GM21723 (cell line): Measurements from ENCODE around the gene NSUN7.
A peak's percentile ranks its signal among the peaks of the same experiment; 100 is the strongest.

Source experiments
- ATAC-seq: cut with Tn5 transposase; IDR thresholded peaks from one replicate; pipeline ENCODE4 v1.9.1; 2021; ENCODE audit warnings: mild to moderate bottlenecking, moderate library complexity; ENCODE audit not compliant: unreplicated experiment

The NSUN7 gene

DNA sequence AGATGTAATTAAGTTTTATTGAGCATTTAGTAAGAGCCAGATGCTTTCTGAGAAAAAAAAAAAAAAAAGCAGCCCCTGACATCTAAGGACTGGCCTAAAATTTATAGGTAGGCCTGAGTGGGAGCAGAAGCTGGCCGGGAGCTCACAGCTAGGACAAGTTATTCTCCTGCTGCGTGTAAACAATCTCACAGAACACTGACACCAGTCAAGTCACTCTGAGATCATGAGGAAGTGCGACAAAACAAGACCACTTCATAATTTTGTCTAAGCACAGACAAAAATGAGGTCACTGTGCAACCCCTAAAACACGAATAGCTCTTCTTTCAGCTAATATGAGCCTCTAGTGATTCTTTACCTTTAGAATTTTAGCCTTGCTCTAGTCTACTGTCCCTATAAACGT is 15.3 kb upstream of the NSUN7 start:
- ATAC-seq = no peak

DNA sequence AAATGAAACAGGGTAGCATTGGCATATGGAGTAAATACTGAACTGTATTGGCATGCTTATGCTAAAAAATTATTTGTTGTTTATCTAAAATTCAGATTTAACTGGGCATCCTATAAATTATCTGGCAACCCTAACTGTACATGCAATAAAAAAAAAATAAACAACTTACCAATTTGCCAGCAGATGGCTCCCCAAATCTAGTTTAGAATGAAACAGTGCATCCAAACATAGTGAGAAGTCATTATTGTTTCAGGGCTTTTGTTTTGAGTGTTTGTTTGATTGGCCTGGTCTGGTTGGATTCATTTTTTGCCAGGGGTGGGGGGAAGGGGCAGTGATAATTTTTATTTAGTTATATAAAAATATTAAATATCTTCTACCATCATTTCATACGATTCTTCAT is 12.8 kb upstream of the NSUN7 start:
- ATAC-seq = peak; percentile 57

GRCh38 chr4:40737879-40738278 is 11.9 kb upstream of the NSUN7 start:
- no peak for ATAC-seq

DNA sequence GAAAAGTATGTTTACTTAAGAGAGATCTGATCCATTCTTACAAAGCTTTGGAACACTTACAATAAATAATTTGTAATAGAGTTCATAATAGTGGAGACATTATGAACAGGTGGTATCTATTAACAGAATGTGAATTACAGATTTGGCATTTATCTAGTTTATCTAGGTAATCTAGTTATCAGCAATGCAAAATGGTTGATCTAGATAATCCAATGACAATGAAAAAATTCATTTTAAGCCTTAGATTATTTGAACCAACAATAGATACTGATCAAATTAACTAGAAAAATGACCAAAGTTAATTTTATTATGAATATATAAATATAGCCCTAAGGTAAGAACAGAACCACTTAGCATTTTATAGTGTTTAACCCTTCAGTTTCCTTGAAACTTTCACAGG is 10.4 kb upstream of the NSUN7 start:
- no peak for ATAC-seq

GRCh38 chr4:40744218-40744617 is 5.5 kb upstream of the NSUN7 start:
- no peak for ATAC-seq

DNA sequence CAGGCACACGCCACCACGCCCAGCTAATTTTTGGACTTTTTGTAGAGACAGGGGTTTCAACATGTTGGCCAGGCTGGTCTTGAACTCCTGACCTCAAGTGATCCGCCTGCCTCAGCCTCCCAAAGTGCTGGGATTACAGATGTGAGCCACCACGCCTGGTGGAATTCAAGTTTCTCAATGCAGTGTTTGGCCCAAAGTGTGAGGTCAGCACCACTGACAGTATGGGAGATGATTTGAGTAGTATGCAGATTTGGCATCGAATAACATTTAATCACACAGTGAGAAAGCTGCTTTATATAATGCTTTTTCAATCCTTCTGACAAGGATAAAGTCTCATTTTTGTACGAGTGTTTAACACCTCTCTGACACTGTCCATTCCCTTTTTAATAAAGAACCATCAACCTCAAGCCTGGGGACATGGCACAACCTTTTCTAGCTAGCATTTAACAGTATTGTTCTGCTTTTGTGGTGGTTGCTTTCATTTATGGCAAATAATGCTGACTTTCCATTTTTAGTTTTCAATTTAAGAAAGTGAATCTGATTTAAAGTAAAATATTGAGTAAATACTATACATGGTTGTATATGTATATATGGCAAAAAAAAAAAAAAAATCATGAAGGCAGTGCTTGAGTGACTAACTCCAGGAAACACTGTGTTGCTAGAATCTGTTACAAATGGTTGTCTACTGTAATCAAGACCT is 4.3 kb upstream of the NSUN7 start:
- ATAC-seq = no peak

- no peak for ATAC-seq
These were observed 2.4 kb upstream of the NSUN7 start for GRCh38 chr4:40747207-40747835.

DNA sequence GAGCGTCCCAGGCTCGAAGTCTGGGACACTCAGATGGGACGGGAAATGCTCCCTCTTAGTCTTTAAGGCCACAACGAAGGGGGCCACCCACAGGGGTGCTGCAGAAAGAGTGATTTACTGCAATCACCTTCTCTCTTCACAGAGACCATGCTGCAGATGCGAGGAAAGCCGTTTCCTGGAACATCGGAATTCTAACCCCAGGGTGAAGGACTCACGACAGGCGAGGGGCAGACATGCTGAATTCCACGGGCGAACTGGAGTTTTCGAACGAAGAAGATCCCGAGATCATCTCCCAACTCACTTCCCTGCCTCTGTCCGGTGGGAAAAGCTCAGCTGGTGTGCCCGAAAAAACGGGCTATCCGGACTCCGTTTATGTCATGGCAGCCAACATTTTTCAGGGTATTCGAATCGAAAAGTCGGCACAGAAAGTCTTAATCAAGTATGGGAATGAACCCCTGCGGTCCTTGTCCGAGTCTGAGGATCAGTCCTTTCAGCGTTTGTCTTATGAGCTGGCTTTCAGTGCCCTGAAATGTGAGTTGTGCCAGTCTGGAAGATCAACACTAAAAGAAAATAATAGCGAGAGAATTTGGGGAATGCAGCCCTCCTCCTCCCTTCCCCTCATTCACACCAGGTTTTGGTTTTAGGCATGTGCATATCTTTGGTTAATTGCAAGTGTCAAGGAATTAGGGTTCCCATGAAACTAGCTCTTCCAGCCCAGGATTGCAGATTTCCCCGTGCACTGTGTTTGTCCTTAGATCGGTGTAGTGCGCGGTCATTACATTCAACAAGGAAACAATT is 905 bp downstream of the NSUN7 start:
- ATAC-seq = peak; percentile 41

DNA sequence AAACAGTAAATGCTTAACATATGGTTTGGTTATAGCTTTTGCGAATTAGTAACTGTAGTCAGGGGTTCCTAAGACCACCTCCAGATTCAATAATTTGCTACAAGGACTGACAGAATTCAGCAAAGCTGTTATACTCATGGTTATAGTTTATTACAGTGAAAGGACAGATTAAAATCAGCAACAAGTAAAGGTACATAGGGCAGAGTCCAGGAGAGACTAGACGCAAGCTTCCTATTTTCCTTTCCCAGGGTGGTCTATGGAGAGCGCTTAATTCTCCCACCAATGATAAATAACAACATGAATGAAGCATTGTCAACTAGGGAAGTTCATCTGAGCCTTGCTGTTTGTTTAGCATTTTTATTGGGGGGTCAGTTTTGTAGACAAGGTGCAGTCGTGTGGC is 5.9 kb downstream of the NSUN7 start:
- ATAC-seq = no peak

- peak; percentile 100 for ATAC-seq
These were observed 13.5 kb downstream of the NSUN7 start for GRCh38 chr4:40763228-40763716.

- no peak for ATAC-seq
These were observed 19.5 kb downstream of the NSUN7 start for GRCh38 chr4:40769266-40769665.

DNA sequence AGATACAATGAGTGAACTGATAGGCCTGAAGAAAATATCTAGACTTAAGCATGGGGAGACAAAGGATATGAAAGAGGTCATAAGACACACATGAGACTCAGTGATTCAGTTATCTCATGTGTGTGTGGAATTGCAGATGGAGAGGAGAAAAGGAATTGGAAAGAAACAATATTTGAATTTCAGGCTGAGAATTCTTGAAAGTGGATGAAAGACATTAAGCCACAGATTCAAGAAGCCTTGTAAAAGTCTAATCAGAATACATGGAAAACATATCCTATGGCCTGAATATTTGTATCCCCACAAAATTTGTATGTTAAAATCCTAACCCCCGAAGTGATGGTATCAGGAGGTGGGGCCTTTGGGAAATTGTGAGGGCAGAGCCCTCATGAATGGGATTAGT is 28.3 kb downstream of the NSUN7 start:
- no peak for ATAC-seq

- no peak for ATAC-seq
These were observed 33.1 kb downstream of the NSUN7 start for GRCh38 chr4:40782876-40783275.

- no peak for ATAC-seq
These were observed 36.0 kb downstream of the NSUN7 start for GRCh38 chr4:40785727-40786126.

GRCh38 chr4:40788331-40788730 is 38.6 kb downstream of the NSUN7 start:
- ATAC-seq = no peak

- ATAC-seq = no peak
These were observed 39.3 kb downstream of the NSUN7 start for GRCh38 chr4:40789031-40789430.

DNA sequence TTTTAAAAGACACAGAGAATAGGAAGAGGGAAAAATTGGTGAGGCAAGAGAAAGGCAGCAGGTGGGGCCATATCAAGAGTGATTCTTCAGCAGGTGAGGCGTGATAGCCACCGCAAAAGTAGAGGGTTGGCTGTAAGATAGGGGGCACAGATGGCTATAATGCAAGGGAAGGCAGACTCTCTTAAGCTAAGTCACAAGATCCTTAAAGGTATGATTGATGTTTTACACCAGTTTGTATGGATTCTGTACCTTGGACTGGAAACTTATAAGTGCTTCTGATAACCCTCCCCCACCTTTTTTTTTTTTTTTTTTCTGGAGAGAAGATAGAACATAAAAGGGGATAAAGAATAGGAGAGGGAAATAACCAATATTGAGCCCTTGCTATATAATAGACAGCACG is 40.0 kb downstream of the NSUN7 start:
- ATAC-seq = no peak

GRCh38 chr4:40800064-40800463 is 50.3 kb downstream of the NSUN7 start:
- peak; percentile 94 for ATAC-seq

- ATAC-seq = no peak
These were observed 54.8 kb downstream of the NSUN7 start for GRCh38 chr4:40804598-40804997.

DNA sequence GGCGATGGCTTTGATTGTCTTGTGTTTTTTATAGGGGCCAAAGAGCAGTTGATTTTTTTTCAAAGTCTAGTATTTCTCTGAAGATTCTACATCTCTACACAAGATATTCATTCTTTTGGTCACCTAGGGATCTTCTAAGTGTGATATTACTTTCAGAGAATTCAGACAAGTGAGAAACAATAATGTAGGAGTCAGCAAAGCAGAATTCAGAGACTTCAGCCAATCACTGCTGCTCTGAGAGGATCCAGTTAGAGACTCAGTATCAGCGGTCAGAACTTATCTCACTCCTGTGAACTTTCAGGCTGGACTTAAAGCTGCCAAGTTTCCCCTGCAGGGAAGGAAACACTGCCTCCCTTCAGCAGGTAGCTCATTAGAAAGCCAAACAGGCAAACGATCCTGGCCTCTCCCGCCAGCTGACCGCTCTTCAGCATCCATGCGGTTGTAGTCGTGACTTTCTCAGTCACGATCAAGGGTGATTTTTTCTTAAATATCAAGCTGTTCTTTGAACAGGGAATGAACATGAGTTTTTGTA is 59.2 kb downstream of the NSUN7 start:
- ATAC-seq = no peak

DNA sequence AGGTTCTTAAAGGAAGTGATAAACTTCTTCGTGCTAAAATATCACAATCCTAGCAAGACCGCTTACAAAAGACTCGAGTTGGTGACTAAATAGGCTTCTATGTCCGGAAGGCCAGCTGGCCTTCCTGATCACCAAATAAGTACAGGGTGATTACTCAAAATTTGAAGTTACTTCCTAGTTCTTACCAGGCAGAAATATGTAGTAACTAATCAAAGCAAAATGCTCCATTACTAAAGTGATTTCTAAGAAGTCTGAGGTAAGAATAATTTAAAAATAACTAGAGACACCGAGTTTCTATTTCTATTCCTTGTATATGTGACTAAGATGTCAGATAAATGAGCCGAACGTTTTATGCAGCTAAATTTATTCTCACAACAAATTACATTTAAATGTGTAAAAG is 62.2 kb downstream of the NSUN7 start:
- ATAC-seq = no peak

- no peak for ATAC-seq
These were observed 62.6 kb downstream of the NSUN7 start for GRCh38 chr4:40812386-40812785.
